ENCODE results near the gene PPP5C.
"Not testable (repeated sequence)": the region's sequence is repeated elsewhere in the genome, so short reads cannot be mapped to it uniquely, and the experiment has no call there.

Gene PPP5C

DNA sequence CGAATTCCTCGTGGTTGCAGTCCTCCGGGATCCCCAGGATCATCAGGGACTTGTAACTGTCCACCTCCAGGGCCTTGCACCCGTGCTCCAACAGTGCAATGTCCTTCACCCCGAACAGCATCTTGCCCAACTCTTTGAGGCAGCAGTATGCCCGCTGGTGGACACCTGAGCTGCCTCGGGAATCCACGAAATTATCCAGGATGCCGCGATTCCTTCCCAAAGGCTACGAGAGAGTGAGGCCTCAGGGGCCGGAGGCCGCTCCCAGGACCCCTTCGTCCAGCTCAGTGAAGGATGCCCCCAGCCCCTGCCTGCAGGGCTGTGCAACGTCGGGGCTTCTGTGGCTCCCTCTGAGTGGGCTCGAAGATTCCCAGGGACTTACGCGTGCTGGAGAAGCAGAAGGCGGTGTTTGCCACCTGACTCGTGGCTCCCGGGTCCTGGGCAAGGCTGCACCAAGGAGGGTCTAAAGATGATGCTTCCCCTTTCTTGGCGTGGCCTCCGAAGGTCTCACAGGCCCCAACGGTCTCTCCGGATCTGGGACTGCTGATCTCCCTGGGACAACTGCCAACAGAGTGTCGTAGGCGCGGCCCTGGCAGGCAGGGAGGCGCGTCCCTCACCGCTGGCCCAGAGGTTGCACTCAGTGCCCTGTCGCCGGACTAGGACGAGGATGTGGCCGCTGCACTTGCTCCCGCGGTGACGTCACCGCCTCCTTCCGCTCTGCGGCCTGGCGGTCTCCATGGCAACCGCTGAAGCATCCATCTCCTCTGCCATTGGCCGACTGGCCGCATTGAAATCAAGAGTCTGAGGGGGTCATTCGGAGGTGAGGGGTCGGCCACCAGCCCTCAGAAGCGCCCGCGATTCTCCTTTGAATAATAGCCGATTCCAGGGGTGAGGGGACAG lies 81.6 kb downstream of the PPP5C start, which contains the start of gene PNMA8C:
Gene PNMA8C, minus strand, starts transcription at position 698 of the 897 bp plus-strand sequence. Its CDS starts 577 bp downstream, at position 121.
- Histone ChIP-seq H3K79me2 (ENCODE audit: insufficient read depth, low read length) (no peaks in the 10 kb centered on the region), H3K36me3 (ENCODE audit: low read length) (no peaks in the 10 kb centered on the region), H3K9ac (ENCODE audit: low read length) (no peak within 1 kb of the TSS), H2AFZ (ENCODE audit: low read depth, low read length, severe bottlenecking) (no peak within 1 kb of the TSS), H3K9me3 (ENCODE audit: insufficient read depth, low read length) (no peaks in the 10 kb centered on the region), H4K20me1 (ENCODE audit: low read depth, low read length) (no peaks in the 10 kb centered on the region), H3K27me3 (ENCODE audit: low read length) (no peaks in the 10 kb centered on the region), H3K27ac (ENCODE audit: low read depth, low read length) (no peak within 1 kb of the TSS), H3K4me2 (ENCODE audit: low read depth, low read length, poor library complexity, severe bottlenecking) (no peak within 1 kb of the TSS), H3K9me2 (replicated peaks; ENCODE audit: insufficient read depth, low read length) (no peaks in the 10 kb centered on the region), H3F3A (ENCODE audit: insufficient read depth) (peaks cover 22% of the 10 kb centered on the region), H3K4me3 (ENCODE audit: insufficient read depth, low read length, poor library complexity, severe bottlenecking) (no peak within 1 kb of the TSS)
- TF ChIP-seq CTCF (IDR thresholded peaks at IDR 0.05; ENCODE audit: insufficient read depth, low read length, poor library complexity, severe bottlenecking): no peak
- no peak for TF ChIP-seq EZH2phosphoT487 (conservative IDR thresholded peaks at IDR 0.05; ENCODE audit: low read length)

DNA sequence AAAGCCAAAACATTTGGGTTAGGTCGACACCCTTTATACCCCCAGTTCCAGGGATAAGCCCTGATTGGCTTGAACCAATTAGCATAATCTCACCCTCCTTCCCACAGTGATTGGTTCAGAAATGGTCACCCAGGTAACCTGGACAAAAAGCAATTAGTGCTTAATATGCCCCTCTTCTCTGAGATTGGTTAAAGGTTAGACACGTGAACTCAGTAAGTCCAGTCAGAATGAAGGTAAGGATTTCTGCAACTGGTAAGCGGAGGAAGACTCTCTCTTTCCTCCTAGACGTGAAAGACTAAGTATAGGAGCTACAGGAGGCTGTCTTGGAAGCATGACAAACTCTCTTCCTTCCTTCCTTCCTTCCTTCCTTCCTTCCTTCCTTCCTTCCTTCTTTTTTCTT lies 83.1 kb downstream of the PPP5C start:
- H3K9ac ChIP-seq (ENCODE audit: low read length): no peak overlapping the region

DNA sequence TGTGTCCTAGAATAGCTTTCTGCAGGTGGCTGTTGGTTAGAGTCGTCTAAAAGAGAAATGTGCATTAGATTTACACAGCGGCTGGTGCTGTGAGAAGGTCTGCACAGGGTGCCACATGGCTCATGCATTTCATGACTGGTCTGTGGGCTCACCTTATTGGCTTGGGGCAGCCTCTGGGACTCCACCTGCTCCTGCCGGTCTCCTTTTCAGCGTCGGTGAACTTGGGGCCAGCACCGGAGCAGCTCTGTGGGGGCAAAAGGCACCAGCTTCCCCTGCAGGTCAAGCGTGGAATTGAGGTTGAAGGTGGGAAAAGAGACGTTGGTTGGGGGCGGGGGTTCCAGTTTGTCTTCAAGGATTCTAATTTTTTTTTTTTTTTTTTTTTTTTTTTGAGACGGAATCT lies 84.9 kb downstream of the PPP5C start:
- no peak overlapping the region for H2AFZ ChIP-seq (ENCODE audit: low read depth, low read length, severe bottlenecking)
- peak overlapping the region; percentile 92 for H3K27ac ChIP-seq (ENCODE audit: low read depth, low read length)
- peak overlapping the region; percentile 51 for H3K4me2 ChIP-seq (ENCODE audit: low read depth, low read length, poor library complexity, severe bottlenecking)
- H3K9me2 ChIP-seq (replicated peaks; ENCODE audit: insufficient read depth, low read length): no peaks in the 10 kb centered on the region
- TF ChIP-seq CTCF (IDR thresholded peaks at IDR 0.05; ENCODE audit: insufficient read depth, low read length, poor library complexity, severe bottlenecking) (peak; percentile 30), EZH2phosphoT487 (conservative IDR thresholded peaks at IDR 0.05; ENCODE audit: low read length) (no peak)
- no peak overlapping the region for H3K9ac ChIP-seq (ENCODE audit: low read length)
- no peaks in the 10 kb centered on the region for H3K27me3 ChIP-seq (ENCODE audit: low read length)
- no peaks in the 10 kb centered on the region for H3K9me3 ChIP-seq (ENCODE audit: insufficient read depth, low read length)
- H3F3A ChIP-seq (ENCODE audit: insufficient read depth): peaks cover 17% of the 10 kb centered on the region
- H3K79me2 ChIP-seq (ENCODE audit: insufficient read depth, low read length): no peaks in the 10 kb centered on the region
- no peaks in the 10 kb centered on the region for H4K20me1 ChIP-seq (ENCODE audit: low read depth, low read length)
- H3K36me3 ChIP-seq (ENCODE audit: low read length): no peaks in the 10 kb centered on the region
- no peak overlapping the region for H3K4me3 ChIP-seq (ENCODE audit: insufficient read depth, low read length, poor library complexity, severe bottlenecking)

More for the DNA sequence above, 83.1 kb downstream of the PPP5C start:
- no peak for TF ChIP-seq EZH2phosphoT487 (conservative IDR thresholded peaks at IDR 0.05; ENCODE audit: low read length)
- no peak for TF ChIP-seq CTCF (IDR thresholded peaks at IDR 0.05; ENCODE audit: insufficient read depth, low read length, poor library complexity, severe bottlenecking)
- H3K27me3 ChIP-seq (ENCODE audit: low read length): no peaks in the 10 kb centered on the region
- H3K9me3 ChIP-seq (ENCODE audit: insufficient read depth, low read length): no peaks in the 10 kb centered on the region
- no peaks in the 10 kb centered on the region for H4K20me1 ChIP-seq (ENCODE audit: low read depth, low read length)
- H3F3A ChIP-seq (ENCODE audit: insufficient read depth): peaks cover 22% of the 10 kb centered on the region
- H3K4me3 ChIP-seq (ENCODE audit: insufficient read depth, low read length, poor library complexity, severe bottlenecking): no peak overlapping the region
- H3K4me2 ChIP-seq (ENCODE audit: low read depth, low read length, poor library complexity, severe bottlenecking): no peak overlapping the region
- no peak overlapping the region for H3K27ac ChIP-seq (ENCODE audit: low read depth, low read length)
- no peaks in the 10 kb centered on the region for H3K9me2 ChIP-seq (replicated peaks; ENCODE audit: insufficient read depth, low read length)
- no peaks in the 10 kb centered on the region for H3K36me3 ChIP-seq (ENCODE audit: low read length)
- H2AFZ ChIP-seq (ENCODE audit: low read depth, low read length, severe bottlenecking): no peak overlapping the region
- H3K79me2 ChIP-seq (ENCODE audit: insufficient read depth, low read length): no peaks in the 10 kb centered on the region

DNA sequence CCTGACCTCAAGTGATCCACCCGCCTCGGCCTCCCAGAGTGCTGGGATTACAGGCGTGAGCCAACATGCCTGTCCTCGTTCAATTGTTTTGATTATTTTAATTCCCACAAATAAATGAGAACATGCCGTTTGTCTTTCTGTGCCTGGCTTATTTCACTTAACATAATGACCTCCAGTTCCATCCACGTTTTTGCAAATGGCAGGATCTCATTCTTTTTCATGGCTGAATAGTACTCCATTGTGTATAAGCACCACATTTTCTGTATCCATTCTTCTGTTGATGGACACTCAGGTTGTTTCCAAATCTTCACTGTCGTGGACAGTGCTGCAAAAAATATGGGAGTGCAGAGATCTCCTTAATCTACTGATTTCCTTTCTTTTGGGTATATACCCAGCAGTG lies 86.6 kb downstream of the PPP5C start:
- H4K20me1 ChIP-seq (ENCODE audit: low read depth, low read length); H3K36me3 ChIP-seq (ENCODE audit: low read length); H3K4me2 ChIP-seq (ENCODE audit: low read depth, low read length, poor library complexity, severe bottlenecking); H3K9me2 ChIP-seq (replicated peaks; ENCODE audit: insufficient read depth, low read length); H3K27ac ChIP-seq (ENCODE audit: low read depth, low read length); H2AFZ ChIP-seq (ENCODE audit: low read depth, low read length, severe bottlenecking); H3K79me2 ChIP-seq (ENCODE audit: insufficient read depth, low read length); H3K4me3 ChIP-seq (ENCODE audit: insufficient read depth, low read length, poor library complexity, severe bottlenecking); H3K27me3 ChIP-seq (ENCODE audit: low read length); H3K9ac ChIP-seq (ENCODE audit: low read length); H3K9me3 ChIP-seq (ENCODE audit: insufficient read depth, low read length): not testable (repeated sequence)
- H3F3A ChIP-seq (ENCODE audit: insufficient read depth): peaks cover 17% of the 10 kb centered on the region

Data from SU-DHL-6 (cell line).